Progenitor cell of endocrine pancreas (in vitro differentiated cells): Measurements from ENCODE around the gene BAHD1. TPM values are rescaled to one million over a fixed set of nuclear protein-coding genes. Genes with fewer than 3 reads are reported as not detected.

Experiments
- DNase-seq: peaks from one replicate; pipeline ENCODE4 v3.0.0; 2021; ENCODE audit warnings: low spot score; ENCODE audit not compliant: unreplicated experiment
- H3K27ac Mint-ChIP-seq: 2 replicates; pipeline ENCODE4 v1.8.0; 2021; ENCODE audit warnings: mild to moderate bottlenecking, moderate library complexity, mixed read lengths
- H3K27me3 Mint-ChIP-seq: 2 replicates; pipeline ENCODE4 v1.8.0; 2021; ENCODE audit warnings: mixed read lengths
- H3K36me3 Mint-ChIP-seq: 2 replicates; pipeline ENCODE4 v1.8.0; 2022; ENCODE audit warnings: mixed read lengths; ENCODE audit not compliant: insufficient read depth
- H3K4me1 Mint-ChIP-seq: 2 replicates; pipeline ENCODE4 v1.8.0; 2021; ENCODE audit warnings: low read depth, mixed read lengths
- H3K4me3 Mint-ChIP-seq: 2 replicates; pipeline ENCODE4 v1.8.0; 2021; ENCODE audit warnings: low read depth, mild to moderate bottlenecking, moderate library complexity, mixed read lengths
- H3K9me3 Mint-ChIP-seq: 2 replicates; pipeline ENCODE4 v1.8.0; 2021; ENCODE audit warnings: low read depth, mixed read lengths
- total RNA-seq: library from RNA; stranded (reverse); gene quantifications from 2 replicates; pipeline ENCODE4 v1.2.1, GENCODE V29; 2021
- TF ChIP-seq, protein P1 (sequence below): fragments of 200-600 bp; sonication (generic); IDR thresholded peaks from one replicate; pipeline ENCODE4 v1.5.0; 2021; ENCODE audit warnings: antibody characterized with exemption, mild to moderate bottlenecking; ENCODE audit not compliant: unreplicated experiment

BAHD1 gene
- total RNA-seq, 1 donor from 2014 or later = 24.1 TPM

DNA sequence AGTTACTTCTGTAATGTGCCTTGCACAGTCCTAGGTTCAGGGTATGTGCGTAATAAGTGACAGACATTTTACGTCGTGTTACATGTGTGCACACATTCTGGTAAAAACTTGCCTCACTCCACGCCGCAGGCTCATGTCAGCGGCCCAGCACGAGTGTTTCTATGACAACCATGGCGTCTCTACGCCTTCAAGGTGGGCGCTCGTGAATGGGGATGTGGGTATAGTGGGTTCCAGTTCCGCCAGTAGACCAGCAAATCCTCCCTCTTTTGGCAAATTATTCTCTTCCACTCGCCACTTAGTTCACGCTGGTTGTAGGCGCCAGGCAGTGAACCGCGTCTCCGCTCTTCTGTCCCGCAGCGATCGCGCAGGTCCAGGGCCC is 70.3 kb downstream of the BAHD1 start:
- H3K36me3 Mint-ChIP-seq = no peaks in the 10 kb centered on the region
- peaks cover 13% of the 10 kb centered on the region for H3K4me1 Mint-ChIP-seq
- peak overlapping the region; percentile 87 for H3K27ac Mint-ChIP-seq
- H3K4me3 Mint-ChIP-seq = peak overlapping the region; percentile 83
- no peaks in the 10 kb centered on the region for H3K9me3 Mint-ChIP-seq
- H3K27me3 Mint-ChIP-seq = peaks cover 70% of the 10 kb centered on the region
- TF ChIP-seq, protein P1, sequence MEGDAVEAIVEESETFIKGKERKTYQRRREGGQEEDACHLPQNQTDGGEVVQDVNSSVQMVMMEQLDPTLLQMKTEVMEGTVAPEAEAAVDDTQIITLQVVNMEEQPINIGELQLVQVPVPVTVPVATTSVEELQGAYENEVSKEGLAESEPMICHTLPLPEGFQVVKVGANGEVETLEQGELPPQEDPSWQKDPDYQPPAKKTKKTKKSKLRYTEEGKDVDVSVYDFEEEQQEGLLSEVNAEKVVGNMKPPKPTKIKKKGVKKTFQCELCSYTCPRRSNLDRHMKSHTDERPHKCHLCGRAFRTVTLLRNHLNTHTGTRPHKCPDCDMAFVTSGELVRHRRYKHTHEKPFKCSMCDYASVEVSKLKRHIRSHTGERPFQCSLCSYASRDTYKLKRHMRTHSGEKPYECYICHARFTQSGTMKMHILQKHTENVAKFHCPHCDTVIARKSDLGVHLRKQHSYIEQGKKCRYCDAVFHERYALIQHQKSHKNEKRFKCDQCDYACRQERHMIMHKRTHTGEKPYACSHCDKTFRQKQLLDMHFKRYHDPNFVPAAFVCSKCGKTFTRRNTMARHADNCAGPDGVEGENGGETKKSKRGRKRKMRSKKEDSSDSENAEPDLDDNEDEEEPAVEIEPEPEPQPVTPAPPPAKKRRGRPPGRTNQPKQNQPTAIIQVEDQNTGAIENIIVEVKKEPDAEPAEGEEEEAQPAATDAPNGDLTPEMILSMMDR = no peak
- no peak for DNase-seq

DNA sequence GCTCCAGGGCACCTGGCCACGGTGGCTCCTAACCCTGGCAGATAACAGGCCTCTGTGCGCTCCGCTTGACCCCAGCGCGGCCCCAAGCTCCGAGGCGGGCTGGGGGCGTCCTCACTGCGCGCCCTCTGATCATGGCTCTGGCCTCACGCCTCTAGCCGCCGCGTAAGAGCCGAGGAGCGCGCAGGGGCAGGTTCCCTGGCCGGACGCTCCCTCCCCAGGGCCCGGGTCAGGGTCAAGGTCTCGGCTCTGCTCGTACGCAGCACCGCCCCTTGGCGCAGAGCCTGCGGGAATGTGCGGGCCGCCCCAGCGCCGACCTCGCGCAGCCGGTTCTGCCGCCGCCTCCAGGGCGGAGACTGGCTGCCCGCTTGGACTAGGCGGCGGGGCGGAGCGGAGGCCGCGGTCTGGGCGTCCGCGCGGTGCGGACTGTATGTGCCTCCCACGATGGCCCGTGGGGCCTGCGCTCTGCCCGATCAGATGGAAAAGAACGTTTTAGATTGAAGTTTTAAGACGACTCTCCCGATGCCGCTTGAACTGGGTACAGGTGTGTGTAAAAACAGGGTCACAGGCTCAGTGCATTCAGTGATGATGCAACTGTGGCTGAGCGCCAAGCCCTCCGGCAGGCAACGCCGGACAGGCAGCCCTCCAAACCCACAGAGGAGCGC is 70.8 kb downstream of the BAHD1 start:
- H3K27ac Mint-ChIP-seq = peak overlapping the region; percentile 87
- peak; percentile 57 for DNase-seq
- no peaks in the 10 kb centered on the region for H3K36me3 Mint-ChIP-seq
- H3K27me3 Mint-ChIP-seq = peaks cover 67% of the 10 kb centered on the region
- peak overlapping the region; percentile 83 for H3K4me3 Mint-ChIP-seq
- TF ChIP-seq, protein P1 = no peak
- no peaks in the 10 kb centered on the region for H3K9me3 Mint-ChIP-seq
- H3K4me1 Mint-ChIP-seq = peaks cover 11% of the 10 kb centered on the region

DNA sequence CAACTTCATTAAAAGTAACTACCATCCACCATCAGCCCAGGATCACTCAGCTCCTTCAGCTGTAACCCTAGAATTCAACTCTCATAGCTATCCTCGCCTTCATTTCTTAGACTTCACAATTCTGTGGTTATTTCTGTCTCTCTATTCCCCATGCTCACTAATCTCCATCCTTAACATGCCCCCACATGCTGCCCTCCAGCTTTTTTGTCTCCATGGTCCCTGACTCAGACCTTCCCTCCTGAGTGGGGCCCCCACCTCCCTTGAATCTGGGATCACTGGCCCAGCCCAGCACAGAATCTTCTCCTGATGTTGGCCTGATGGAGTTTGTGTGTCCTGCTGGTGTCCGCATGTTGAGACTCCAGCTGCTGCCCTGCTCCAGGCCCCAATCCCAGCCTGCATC is 71.7 kb downstream of the BAHD1 start:
- peaks cover 8% of the 10 kb centered on the region for H3K4me1 Mint-ChIP-seq
- H3K27ac Mint-ChIP-seq = peak overlapping the region; percentile 31

DNA sequence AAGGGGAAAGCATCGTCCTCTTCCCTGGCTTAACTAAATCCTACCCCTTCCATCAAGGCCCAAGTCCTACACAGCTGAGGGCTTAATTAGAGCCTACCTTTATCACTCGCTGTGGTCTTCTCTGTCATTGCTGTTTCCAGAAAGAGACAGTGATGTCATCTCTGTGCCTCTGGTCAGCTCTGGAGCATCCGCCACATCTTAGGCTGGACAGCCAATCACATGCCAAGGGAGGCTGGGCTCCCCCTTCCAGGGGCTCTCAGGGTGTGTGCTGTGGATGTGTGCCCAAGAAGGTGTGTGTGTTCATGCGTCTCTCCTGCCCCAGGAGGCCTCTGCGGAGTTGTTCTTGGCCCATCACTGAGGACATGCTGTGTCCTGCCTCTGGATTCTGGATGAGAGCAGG is 72.9 kb downstream of the BAHD1 start:
- no peak for DNase-seq
- peaks cover 51% of the 10 kb centered on the region for H3K27me3 Mint-ChIP-seq
- TF ChIP-seq, protein P1 = no peak

More for the DNA sequence above, 71.7 kb downstream of the BAHD1 start:
- Mint-ChIP-seq H3K36me3 (no peaks in the 10 kb centered on the region), H3K4me3 (peak overlapping the region; percentile 83), H3K9me3 (no peaks in the 10 kb centered on the region), H3K27me3 (peaks cover 62% of the 10 kb centered on the region)
- TF ChIP-seq, protein P1 = no peak
- no peak for DNase-seq

DNA sequence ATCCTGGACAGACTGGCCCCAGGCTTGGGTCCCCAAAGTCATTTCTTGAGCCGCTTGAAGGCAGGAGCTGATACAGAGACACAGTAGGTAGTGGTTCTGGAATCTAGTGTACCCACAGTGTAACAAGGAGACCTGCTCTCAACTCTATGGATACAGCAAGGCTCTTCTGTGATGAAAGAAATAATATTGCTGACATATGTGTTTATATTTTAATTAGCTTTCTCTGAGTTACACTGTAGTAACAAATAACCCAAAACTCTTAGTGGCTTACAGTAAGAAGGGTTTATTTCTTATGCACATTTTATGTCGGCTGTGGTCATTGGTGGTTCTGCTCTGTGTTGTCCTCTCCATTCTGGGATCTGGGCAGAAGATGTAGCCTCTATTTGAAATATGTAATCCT is 75.6 kb downstream of the BAHD1 start:
- Mint-ChIP-seq H3K4me3 (no peak overlapping the region), H3K9me3 (no peaks in the 10 kb centered on the region), H3K27me3 (peaks cover 34% of the 10 kb centered on the region), H3K4me1 (peaks cover 5% of the 10 kb centered on the region), H3K27ac (no peak overlapping the region), H3K36me3 (no peaks in the 10 kb centered on the region)
- TF ChIP-seq, protein P1 = no peak
- DNase-seq = no peak

More for the DNA sequence above, 72.9 kb downstream of the BAHD1 start:
- no peak overlapping the region for H3K4me3 Mint-ChIP-seq
- no peaks in the 10 kb centered on the region for H3K36me3 Mint-ChIP-seq
- H3K27ac Mint-ChIP-seq = no peak overlapping the region
- H3K4me1 Mint-ChIP-seq = peaks cover 8% of the 10 kb centered on the region
- no peaks in the 10 kb centered on the region for H3K9me3 Mint-ChIP-seq

Other genes with a start within 250 kb of the BAHD1 start
- 13.2 and 13.8 TPM in 2 replicates for gene PAK6, start 201.9 kb upstream of the BAHD1 start, total RNA-seq
- not detected in 2 replicates for gene ANKRD63, start 157.9 kb upstream of the BAHD1 start, total RNA-seq
- 2.5 and 2.8 TPM in 2 replicates for gene PLCB2, start 133.0 kb upstream of the BAHD1 start, total RNA-seq
- gene INAFM2, start 117.3 kb upstream of the BAHD1 start, total RNA-seq = 12.9 and 14.9 TPM in 2 replicates
- gene CCDC9B, start 100.0 kb upstream of the BAHD1 start, total RNA-seq = 0.07 and 0.11 TPM in 2 replicates
- 0.79 TPM in 1 of 2 replicates, not detected in the other for gene PHGR1, start 89.9 kb upstream of the BAHD1 start, total RNA-seq
- gene DISP2, start 82.7 kb upstream of the BAHD1 start, total RNA-seq = 1.0 and 3.2 TPM in 2 replicates
- 44.8 and 46.2 TPM in 2 replicates for gene KNSTRN, start 58.2 kb upstream of the BAHD1 start, total RNA-seq
- gene IVD, start 35.2 kb upstream of the BAHD1 start, total RNA-seq = 82.0 and 93.0 TPM in 2 replicates
- gene CHST14, start 30.0 kb downstream of the BAHD1 start, total RNA-seq = 29.1 and 29.3 TPM in 2 replicates
- 21.7 and 22.2 TPM in 2 replicates for gene CCDC32, start 124.1 kb downstream of the BAHD1 start, total RNA-seq
- 11.5 and 13.2 TPM in 2 replicates for gene RPUSD2, start 128.3 kb downstream of the BAHD1 start, total RNA-seq
- gene KNL1, start 153.3 kb downstream of the BAHD1 start, total RNA-seq = 11.7 and 12.1 TPM in 2 replicates